ENCODE results near the gene CPA1. TPM values are rescaled to one million over a fixed set of nuclear protein-coding genes. Genes with fewer than 3 reads are reported as not detected.
"Not testable (repeated sequence)": the region's sequence is repeated elsewhere in the genome, so short reads cannot be mapped to it uniquely, and the experiment has no call there.

CPA1 gene
- total RNA-seq, 1 donor from 2014 or later: 0.41 TPM

DNA sequence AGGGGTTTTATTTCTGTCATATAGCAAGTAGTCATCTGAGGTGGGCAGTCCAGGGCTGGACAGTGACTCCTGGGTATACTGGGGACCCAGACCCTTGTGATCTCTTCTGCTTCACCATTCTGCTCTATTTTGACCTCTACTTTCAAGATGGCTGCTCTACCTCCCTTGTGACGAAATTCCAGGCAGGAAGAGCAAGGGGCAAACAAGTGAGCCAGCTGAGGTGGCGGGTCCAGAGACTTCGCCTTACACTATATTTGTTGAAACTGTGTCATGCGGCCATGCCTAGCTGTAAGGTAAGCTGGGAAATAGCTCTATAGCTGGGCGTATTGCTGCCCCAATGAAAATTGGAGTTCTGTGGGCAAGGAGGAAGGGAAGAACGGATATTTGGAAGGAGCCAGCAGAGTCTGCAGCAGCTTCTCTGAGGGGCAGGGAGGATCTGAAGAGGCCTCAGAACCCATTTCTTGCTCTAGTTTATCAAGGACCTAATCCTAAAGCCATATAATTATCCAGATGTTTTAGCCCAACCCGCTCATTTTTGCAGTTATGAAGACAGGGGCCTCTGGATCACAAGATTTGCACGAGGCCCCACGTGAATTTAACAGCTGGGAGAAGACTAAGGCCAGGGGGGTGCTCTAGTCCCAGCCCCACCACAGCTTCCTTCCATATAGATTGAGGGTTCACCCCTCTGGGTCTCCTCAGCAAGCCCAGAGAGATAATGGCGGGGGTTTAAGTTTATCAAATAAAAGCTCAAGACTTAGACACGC, 7.7 kb upstream of the CPA1 start:
- H3K27ac Mint-ChIP-seq: peak overlapping the region; percentile 99
- H3K4me1 Mint-ChIP-seq (ENCODE audit: unreplicated experiment): peaks cover 48% of the 10 kb centered on the region
- H3K4me3 Mint-ChIP-seq: peak overlapping the region; percentile 42
- H3K9me3 Mint-ChIP-seq: peaks cover 9% of the 10 kb centered on the region
- TF ChIP-seq, protein P1, sequence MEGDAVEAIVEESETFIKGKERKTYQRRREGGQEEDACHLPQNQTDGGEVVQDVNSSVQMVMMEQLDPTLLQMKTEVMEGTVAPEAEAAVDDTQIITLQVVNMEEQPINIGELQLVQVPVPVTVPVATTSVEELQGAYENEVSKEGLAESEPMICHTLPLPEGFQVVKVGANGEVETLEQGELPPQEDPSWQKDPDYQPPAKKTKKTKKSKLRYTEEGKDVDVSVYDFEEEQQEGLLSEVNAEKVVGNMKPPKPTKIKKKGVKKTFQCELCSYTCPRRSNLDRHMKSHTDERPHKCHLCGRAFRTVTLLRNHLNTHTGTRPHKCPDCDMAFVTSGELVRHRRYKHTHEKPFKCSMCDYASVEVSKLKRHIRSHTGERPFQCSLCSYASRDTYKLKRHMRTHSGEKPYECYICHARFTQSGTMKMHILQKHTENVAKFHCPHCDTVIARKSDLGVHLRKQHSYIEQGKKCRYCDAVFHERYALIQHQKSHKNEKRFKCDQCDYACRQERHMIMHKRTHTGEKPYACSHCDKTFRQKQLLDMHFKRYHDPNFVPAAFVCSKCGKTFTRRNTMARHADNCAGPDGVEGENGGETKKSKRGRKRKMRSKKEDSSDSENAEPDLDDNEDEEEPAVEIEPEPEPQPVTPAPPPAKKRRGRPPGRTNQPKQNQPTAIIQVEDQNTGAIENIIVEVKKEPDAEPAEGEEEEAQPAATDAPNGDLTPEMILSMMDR (conservative IDR thresholded peaks at IDR 0.05): no peak
- DNase-seq (ENCODE audit: extremely low spot score, unreplicated experiment): no peak
- peaks cover 11% of the 10 kb centered on the region for H3K36me3 Mint-ChIP-seq
- H3K27me3 Mint-ChIP-seq: no peaks in the 10 kb centered on the region

DNA sequence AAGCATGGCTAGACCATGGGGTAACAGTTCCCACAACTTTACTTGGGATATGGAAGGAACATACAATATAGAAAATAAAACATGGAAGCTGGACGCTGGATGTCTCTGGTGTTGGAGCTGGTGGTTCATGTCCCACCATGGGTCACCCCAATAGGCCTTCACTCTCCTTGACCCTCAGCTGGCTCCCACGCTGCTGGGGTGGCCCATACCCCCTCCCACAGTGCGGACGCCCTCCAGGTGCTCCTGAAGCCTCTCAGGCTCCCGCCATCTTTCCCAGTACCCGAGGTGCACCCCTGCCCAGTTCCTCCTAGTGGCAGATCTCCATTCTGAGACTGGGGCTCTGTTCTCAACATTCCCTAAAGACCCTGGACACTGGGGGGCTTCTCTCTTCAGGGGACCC, 5.8 kb upstream of the CPA1 start:
- TF ChIP-seq, protein P1 (conservative IDR thresholded peaks at IDR 0.05): no peak
- no peak for DNase-seq (ENCODE audit: extremely low spot score, unreplicated experiment)
- Mint-ChIP-seq H3K4me3 (peak overlapping the region; percentile 66), H3K27me3 (no peaks in the 10 kb centered on the region), H3K36me3 (peaks cover 14% of the 10 kb centered on the region), H3K4me1 (ENCODE audit: unreplicated experiment) (peaks cover 43% of the 10 kb centered on the region), H3K9me3 (peaks cover 9% of the 10 kb centered on the region), H3K27ac (peak overlapping the region; percentile 99)

DNA sequence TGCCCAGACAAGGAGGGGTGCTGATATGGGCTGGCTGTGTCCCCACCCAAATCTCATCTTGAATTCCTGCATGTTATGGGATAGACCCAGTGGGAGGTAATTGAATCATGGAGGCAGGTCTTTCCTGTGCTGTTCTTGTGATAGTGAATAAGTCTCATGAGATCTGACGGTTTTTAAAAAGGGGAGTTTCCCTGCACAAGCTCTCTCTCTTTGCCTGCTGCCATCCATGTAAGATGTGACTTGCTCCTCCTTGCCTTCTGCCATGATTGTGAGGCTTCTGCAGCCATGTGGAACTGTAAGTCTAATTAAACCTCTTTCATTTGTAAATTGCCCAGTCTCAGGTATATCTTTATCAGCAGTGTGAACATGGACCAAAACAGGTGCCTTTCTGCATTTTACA, 3.8 kb upstream of the CPA1 start:
- Mint-ChIP-seq H3K36me3 (peaks cover 14% of the 10 kb centered on the region), H3K27ac (peak overlapping the region; percentile 42), H3K4me3 (peak overlapping the region; percentile 19), H3K4me1 (ENCODE audit: unreplicated experiment) (peaks cover 41% of the 10 kb centered on the region)
- not testable (repeated sequence) for H3K27me3 Mint-ChIP-seq; H3K9me3 Mint-ChIP-seq; DNase-seq (ENCODE audit: extremely low spot score, unreplicated experiment)

DNA sequence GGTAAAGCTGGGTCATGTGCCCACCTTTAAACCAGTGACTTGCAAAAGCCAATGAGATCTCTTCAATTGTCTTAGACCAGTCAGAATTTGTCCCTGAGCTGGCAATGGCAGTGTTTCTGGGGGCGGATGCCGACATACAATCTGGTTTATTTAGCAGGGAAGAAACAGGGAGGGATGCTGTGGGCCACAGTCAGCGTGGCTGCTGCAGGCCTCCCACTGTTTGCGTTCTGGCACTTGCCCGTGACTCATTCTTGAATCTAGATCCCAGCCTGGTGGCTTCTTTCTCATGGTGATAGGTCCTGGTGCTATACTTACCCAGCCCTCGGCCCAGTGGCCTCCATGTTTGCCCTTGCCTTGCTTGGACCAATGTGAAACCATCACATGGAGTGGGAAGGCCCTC, 3.1 kb upstream of the CPA1 start:
- Mint-ChIP-seq H3K27me3 (no peaks in the 10 kb centered on the region), H3K4me3 (no peak overlapping the region), H3K27ac (no peak overlapping the region), H3K36me3 (peaks cover 11% of the 10 kb centered on the region), H3K4me1 (ENCODE audit: unreplicated experiment) (peaks cover 36% of the 10 kb centered on the region), H3K9me3 (peaks cover 9% of the 10 kb centered on the region)
- DNase-seq (ENCODE audit: extremely low spot score, unreplicated experiment): no peak
- TF ChIP-seq, protein P1 (conservative IDR thresholded peaks at IDR 0.05): no peak

DNA sequence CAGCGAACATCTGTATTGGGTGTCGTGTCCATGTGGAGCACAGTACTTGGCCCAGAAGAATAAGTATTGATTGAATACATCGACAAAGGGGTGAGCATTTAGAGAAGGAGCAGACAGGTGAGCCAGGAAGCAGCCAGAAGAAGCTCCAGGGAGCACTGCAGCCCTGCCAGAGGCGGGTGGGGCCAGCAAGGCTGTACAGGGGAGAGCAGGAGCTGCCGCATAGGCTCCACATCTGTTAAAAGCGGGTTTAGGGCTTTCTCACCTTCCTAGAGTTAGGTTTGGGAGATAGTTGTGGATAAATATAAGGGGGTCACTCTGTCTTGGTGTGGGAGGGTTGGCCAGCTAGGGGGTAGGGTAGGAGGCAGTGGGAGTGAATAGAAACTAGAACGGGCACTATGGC, 1.3 kb upstream of the CPA1 start:
- H3K4me3 Mint-ChIP-seq: no peak overlapping the region
- H3K27me3 Mint-ChIP-seq: no peaks in the 10 kb centered on the region
- H3K27ac Mint-ChIP-seq: no peak overlapping the region
- peaks cover 9% of the 10 kb centered on the region for H3K9me3 Mint-ChIP-seq
- TF ChIP-seq, protein P1 (conservative IDR thresholded peaks at IDR 0.05): no peak
- DNase-seq (ENCODE audit: extremely low spot score, unreplicated experiment): no peak
- peaks cover 11% of the 10 kb centered on the region for H3K36me3 Mint-ChIP-seq
- peaks cover 20% of the 10 kb centered on the region for H3K4me1 Mint-ChIP-seq (ENCODE audit: unreplicated experiment)

DNA sequence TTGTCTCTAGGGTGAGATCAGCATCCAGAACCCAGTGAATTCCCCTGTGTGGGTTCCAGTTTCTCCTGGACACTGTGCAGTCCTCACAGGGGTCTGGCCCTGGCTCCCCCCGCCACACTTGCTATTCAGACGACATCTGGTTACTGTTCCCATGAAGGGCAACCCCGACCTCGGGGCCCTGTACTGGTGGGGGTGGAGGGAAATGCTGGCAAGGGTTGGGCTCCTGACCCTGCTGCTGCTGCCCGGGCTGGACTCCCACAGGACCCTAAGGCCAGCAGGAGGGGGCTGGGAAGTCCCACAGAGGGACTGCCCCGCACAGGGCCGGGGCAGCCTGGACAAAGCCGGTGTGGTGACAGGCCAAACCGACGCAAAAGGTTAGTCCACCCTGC, 768 bp upstream of the CPA1 start:
- Mint-ChIP-seq H3K4me3 (no peak overlapping the region), H3K36me3 (peaks cover 11% of the 10 kb centered on the region), H3K27me3 (no peaks in the 10 kb centered on the region), H3K27ac (no peak overlapping the region), H3K9me3 (peaks cover 9% of the 10 kb centered on the region), H3K4me1 (ENCODE audit: unreplicated experiment) (peaks cover 15% of the 10 kb centered on the region)
- DNase-seq (ENCODE audit: extremely low spot score, unreplicated experiment): no peak
- TF ChIP-seq, protein P1 (conservative IDR thresholded peaks at IDR 0.05): no peak

All from type B pancreatic cell (in vitro differentiated cells).